CD14-positive monocyte (primary cell): ENCODE data around the gene NTN4. TPM values are rescaled to one million over a fixed set of nuclear protein-coding genes. Genes with fewer than 3 reads are reported as not detected.
"Not testable (repeated sequence)": the region's sequence is repeated elsewhere in the genome, so short reads cannot be mapped to it uniquely, and the experiment has no call there.

Source experiments
- DNase-seq, 3 donors: peaks; one replicate each; pipeline ENCODE4 v3.0.0-alpha.2; 2011 to 2022
- H2AFZ ChIP-seq: 2 replicates; pipeline ENCODE4 v1.6.0; 2012; ENCODE audit warnings: mild to moderate bottlenecking, low read depth, low read length, inconsistent platforms; ENCODE audit not compliant: insufficient read depth, poor library complexity, severe bottlenecking
- H3K27ac ChIP-seq, 2 donors: 1 replicate in 1 of 2; 2 replicates in 1 of 2; pipeline ENCODE4 v1.5.1; 2012 to 2013; ENCODE audit warnings: low read length in 2 of 2, control low read depth in 1 of 2, inconsistent platforms in 1 of 2, low read depth in 1 of 2, mild to moderate bottlenecking in 1 of 2
- H3K27me3 ChIP-seq, 2 donors: one replicate each; pipeline versions ENCODE4 v1.6.0 to v1.6.1; 2011 to 2013; ENCODE audit warnings: low read length in 2 of 2; ENCODE audit not compliant: control insufficient read depth in 2 of 2, insufficient read depth in 2 of 2
- H3K36me3 ChIP-seq, 2 donors: replicated peaks in 1 of 2; 1 replicate in 1 of 2; 2 replicates in 1 of 2; pipeline versions ENCODE4 v1.5.1 to v1.6.1; 2012 to 2013; ENCODE audit warnings: low read length in 2 of 2, control low read depth in 1 of 2, inconsistent platforms in 1 of 2, mild to moderate bottlenecking in 1 of 2; ENCODE audit not compliant: insufficient read depth in 2 of 2, control insufficient read depth in 1 of 2
- H3K4me1 ChIP-seq, 2 donors: 1 replicate in 1 of 2; 2 replicates in 1 of 2; pipeline versions ENCODE4 v1.5.1 to v1.6.1; 2012 to 2013; ENCODE audit warnings: low read length in 2 of 2, control low read depth in 1 of 2, inconsistent platforms in 1 of 2, mild to moderate bottlenecking in 1 of 2, moderate library complexity in 1 of 2; ENCODE audit not compliant: insufficient read depth in 2 of 2, control insufficient read depth in 1 of 2
- H3K4me2 ChIP-seq: replicated peaks from 2 replicates; pipeline ENCODE3; 2012; ENCODE audit warnings: low read length, moderate library complexity, mild to moderate bottlenecking; ENCODE audit not compliant: poor library complexity, severe bottlenecking; ENCODE audit errors: extremely low read depth
- H3K4me3 ChIP-seq, 3 experiments: fragments of 200-600 bp in 1 of 3; sonication (generic) in 1 of 3; replicated peaks in 1 of 3; 1 replicate in 2 of 3; 2 replicates in 1 of 3; pipeline ENCODE4 v1.5.1; 2011 to 2013; ENCODE audit warnings: low read length in 3 of 3, mild to moderate bottlenecking in 3 of 3, control low read depth in 2 of 3, low read depth in 2 of 3, inconsistent platforms in 1 of 3, moderate library complexity in 1 of 3
- H3K79me2 ChIP-seq: 2 replicates; pipeline ENCODE4 v1.6.0; 2012; ENCODE audit warnings: mild to moderate bottlenecking, control low read depth, inconsistent platforms, low read length, moderate library complexity; ENCODE audit not compliant: insufficient read depth
- H3K9ac ChIP-seq: 2 replicates; pipeline ENCODE4 v1.6.0; 2017; ENCODE audit warnings: low read length, mild to moderate bottlenecking; ENCODE audit not compliant: insufficient read depth, poor library complexity, severe bottlenecking
- H3K9me3 ChIP-seq, 2 donors: replicated peaks in 1 of 2; 1 replicate in 1 of 2; 2 replicates in 1 of 2; pipeline versions ENCODE4 v1.5.1 to v1.6.1; 2012 to 2013; ENCODE audit warnings: low read length in 2 of 2, control low read depth in 1 of 2; ENCODE audit not compliant: control insufficient read depth in 1 of 2, insufficient read depth in 1 of 2
- H4K20me1 ChIP-seq: 2 replicates; pipeline ENCODE4 v1.6.0; 2012; ENCODE audit warnings: mild to moderate bottlenecking, low read length, control low read depth, moderate library complexity; ENCODE audit not compliant: insufficient read depth
- H3K27ac Mint-ChIP-seq, 7 donors: one replicate each; pipeline ENCODE4 v1.8.0; 2020; ENCODE audit warnings: mild to moderate bottlenecking in 7 of 7, mixed read lengths in 7 of 7, moderate library complexity in 6 of 7, inconsistent platforms in 2 of 7
- H3K27me3 Mint-ChIP-seq, 3 donors: one replicate each; pipeline ENCODE4 v1.8.0; 2021 to 2022; ENCODE audit warnings: low read depth in 3 of 3, mild to moderate bottlenecking in 3 of 3, mixed read lengths in 3 of 3, moderate library complexity in 3 of 3, inconsistent platforms in 1 of 3
- H3K36me3 Mint-ChIP-seq, 2 donors: one replicate each; pipeline ENCODE4 v1.8.0; 2020; ENCODE audit warnings: mixed read lengths in 2 of 2, inconsistent platforms in 1 of 2, mild to moderate bottlenecking in 1 of 2
- H3K4me1 Mint-ChIP-seq: one replicate; pipeline ENCODE4 v1.8.0; 2020; ENCODE audit warnings: mild to moderate bottlenecking, mixed read lengths
- H3K4me3 Mint-ChIP-seq, 2 donors: one replicate each; pipeline ENCODE4 v1.8.0; 2020; ENCODE audit warnings: mild to moderate bottlenecking in 2 of 2, mixed read lengths in 2 of 2, moderate library complexity in 1 of 2
- H3K9me3 Mint-ChIP-seq, 7 donors: one replicate each; pipeline ENCODE4 v1.8.0; 2020 to 2022; ENCODE audit warnings: mixed read lengths in 7 of 7, mild to moderate bottlenecking in 6 of 7, moderate library complexity in 6 of 7, inconsistent platforms in 2 of 7
- CTCF ChIP-seq: fragments of 200-600 bp; IDR thresholded peaks from one replicate; pipeline ENCODE4 v1.8.0; 2022; ENCODE audit warnings: antibody characterized with exemption, mild to moderate bottlenecking
- WGBS: methylation state at CpG from one replicate; pipeline ENCODE4 v1.1.5; 2013; ENCODE audit warnings: missing lambda C conversion rate; ENCODE audit not compliant: insufficient coverage; 5-methylcytosine and 5-hydroxymethylcytosine counted together
- intact Hi-C, 2 donors: fragments of 100-400 bp; cut with micrococcal nuclease; formaldehyde crosslinking; loops; one replicate each; pipeline versions ENCODE4 v1.15.0 to v1.15.1; 2023
- polyA plus RNA-seq, 3 donors: library from polyadenylated mRNA; depleted of rRNA in 1 of 3; unstranded in 2 of 3; stranded (reverse) in 1 of 3; fragments of 300-500 nt in 2 of 3; fragments of >200 nt in 1 of 3; fragmentation: Illumina TruSeq in 2 of 3; gene quantifications; 1 replicate in 2 of 3; 2 replicates in 1 of 3; pipeline ENCODE4 v1.2.3, GENCODE V29; 2012 to 2021

NTN4 gene
- polyA plus RNA-seq, 3 donors: not detected

- Mint-ChIP-seq H3K9me3 (peaks cover 0 to 2% (median 0%) of the 10 kb centered on the region in 7 donors), H3K27me3 (peaks cover 2 to 7% (median 3%) of the 10 kb centered on the region in 3 donors), H3K4me1 (no peaks in the 10 kb centered on the region), H3K36me3 (no peaks in the 10 kb centered on the region), H3K27ac (no peak overlapping the region), H3K4me3 (no peak overlapping the region)
- no peak overlapping the region for H3K27ac ChIP-seq
- no CpG with 5 or more reads among the region's 4 CpGs for WGBS
- H4K20me1 ChIP-seq: no peaks in the 10 kb centered on the region
- H3K27me3 ChIP-seq: no peaks in the 10 kb centered on the region
- H2AFZ ChIP-seq: no peak overlapping the region
- no peaks in the 10 kb centered on the region for H3K79me2 ChIP-seq
- H3K4me2 ChIP-seq: no peak overlapping the region
- no peaks in the 10 kb centered on the region for H3K4me1 ChIP-seq
- H3K4me3 ChIP-seq: no peak overlapping the region
- no peak overlapping the region for H3K9ac ChIP-seq
- no peaks in the 10 kb centered on the region for H3K36me3 ChIP-seq
- no peak for DNase-seq
- intact Hi-C loops: no loop called here
- no peak for TF ChIP-seq CTCF
- H3K9me3 ChIP-seq: no peaks in the 10 kb centered on the region
Observed at GRCh38 chr12:95681210-95681765, 109.3 kb downstream of the NTN4 start.

- H3K4me2 ChIP-seq: no peak overlapping the region
- peaks cover 0 to 2% (median 0%) of the 10 kb centered on the region in 7 donors for H3K9me3 Mint-ChIP-seq
- no peak overlapping the region for H3K27ac ChIP-seq
- no CpG with 5 or more reads among the region's 1 CpG for whole genome bisulfite sequencing
- intact Hi-C loops: no loop called here
- H2AFZ ChIP-seq: no peak overlapping the region
- H3K4me1 Mint-ChIP-seq: no peaks in the 10 kb centered on the region
- H3K9me3 ChIP-seq: no peaks in the 10 kb centered on the region
- H3K79me2 ChIP-seq: no peaks in the 10 kb centered on the region
- H3K27me3 ChIP-seq: no peaks in the 10 kb centered on the region
- H3K4me1 ChIP-seq: no peaks in the 10 kb centered on the region
- no peak overlapping the region for H3K27ac Mint-ChIP-seq
- H3K36me3 ChIP-seq: no peaks in the 10 kb centered on the region
- TF ChIP-seq CTCF: no peak
- peaks cover 2 to 9% (median 3%) of the 10 kb centered on the region in 3 donors for H3K27me3 Mint-ChIP-seq
- no peak overlapping the region for H3K4me3 Mint-ChIP-seq
- no peak for DNase-seq
- H3K36me3 Mint-ChIP-seq: no peaks in the 10 kb centered on the region
- no peak overlapping the region for H3K9ac ChIP-seq
- no peaks in the 10 kb centered on the region for H4K20me1 ChIP-seq
- H3K4me3 ChIP-seq: no peak overlapping the region
Observed at GRCh38 chr12:95678684-95679083, 111.9 kb downstream of the NTN4 start.

GRCh38 chr12:95677782-95678181 is 112.8 kb downstream of the NTN4 start:
- no CpG with 5 or more reads among the region's 3 CpGs for WGBS

More at GRCh38 chr12:95677782-95678181, 112.8 kb downstream of the NTN4 start:
- H3K4me1 ChIP-seq, H3K27ac ChIP-seq, DNase-seq, H3K9me3 Mint-ChIP-seq, H3K4me1 Mint-ChIP-seq, H3K4me3 ChIP-seq, H3K36me3 ChIP-seq, H3K27ac Mint-ChIP-seq, H3K27me3 ChIP-seq, H3K4me3 Mint-ChIP-seq, H3K79me2 ChIP-seq, H3K9ac ChIP-seq, intact Hi-C loops, H3K9me3 ChIP-seq, H3K4me2 ChIP-seq, H4K20me1 ChIP-seq, H2AFZ ChIP-seq, H3K36me3 Mint-ChIP-seq: not testable (repeated sequence)
- peaks cover 2 to 10% (median 3%) of the 10 kb centered on the region in 3 donors for H3K27me3 Mint-ChIP-seq
